Measurements from ENCODE around the gene ASB6.

- TF ChIP-seq CTCF (IDR thresholded peaks at IDR 0.05) (no peak), POLR2A (IDR thresholded peaks at IDR 0.05) (no peak), POLR2AphosphoS5 (IDR thresholded peaks at IDR 0.05) (no peak)
Observed at GRCh38 chr9:129609486-129610212, 32.3 kb downstream of the ASB6 start.

Measured in sigmoid colon (tissue), 4 donors.